DMS 273 (cell line): Measurements from ENCODE around the gene NBPF15.
A peak's percentile ranks its signal among the peaks of the same experiment; 100 is the strongest.
"Not testable (repeated sequence)": the region's sequence is repeated elsewhere in the genome, so short reads cannot be mapped to it uniquely, and the experiment has no call there.

Experiments used
- DNase-seq: peaks from one replicate; lab custom pipeline; 2025; ENCODE audit not compliant: unreplicated experiment; lab: John Stamatoyannopoulos, UW

NBPF15 gene

GRCh38 chr1:144461136-144461759 is at the start of gene NBPF15:
Gene NBPF15, minus strand, starts transcription at chr1:144461669. Its CDS starts 21,666 bp downstream, at chr1:144440003.
- peak; percentile 86 for DNase-seq

GRCh38 chr1:144496429-144496828 is 35.0 kb upstream of the NBPF15 start:
- not testable (repeated sequence) for DNase-seq

GRCh38 chr1:144494130-144494529 is 32.7 kb upstream of the NBPF15 start:
- not testable (repeated sequence) for DNase-seq

- DNase-seq = not testable (repeated sequence)
Measured at GRCh38 chr1:144490394-144490793, 28.9 kb upstream of the NBPF15 start.

- DNase-seq = not testable (repeated sequence)
Measured at GRCh38 chr1:144487002-144487401, 25.5 kb upstream of the NBPF15 start.

GRCh38 chr1:144485048-144485993 is 23.9 kb upstream of the NBPF15 start:
- not testable (repeated sequence) for DNase-seq

- DNase-seq = not testable (repeated sequence)
Measured at GRCh38 chr1:144473897-144474296, 12.4 kb upstream of the NBPF15 start.

- DNase-seq = not testable (repeated sequence)
Measured at GRCh38 chr1:144471434-144471833, 10.0 kb upstream of the NBPF15 start.

GRCh38 chr1:144461778-144462177 is 309 bp upstream of the NBPF15 start:
- not testable (repeated sequence) for DNase-seq

GRCh38 chr1:144460686-144461085 is 783 bp downstream of the NBPF15 start:
- not testable (repeated sequence) for DNase-seq

- DNase-seq = not testable (repeated sequence)
Measured at GRCh38 chr1:144442402-144442801, 19.1 kb downstream of the NBPF15 start.

- DNase-seq = not testable (repeated sequence)
Measured at GRCh38 chr1:144439737-144440136, 21.7 kb downstream of the NBPF15 start.

GRCh38 chr1:144418891-144419694 is 42.4 kb downstream of the NBPF15 start:
- peak; percentile 86 for DNase-seq

- DNase-seq = not testable (repeated sequence)
Measured at GRCh38 chr1:144413404-144414118, 47.9 kb downstream of the NBPF15 start.

GRCh38 chr1:144412491-144413403 is 48.7 kb downstream of the NBPF15 start:
- DNase-seq = peak; percentile 96

GRCh38 chr1:144412068-144412471 is 49.4 kb downstream of the NBPF15 start:
- peak; percentile 77 for DNase-seq

- DNase-seq = not testable (repeated sequence)
Measured at GRCh38 chr1:144402807-144403206, 58.7 kb downstream of the NBPF15 start.

GRCh38 chr1:144371651-144372050 is 89.8 kb downstream of the NBPF15 start:
- DNase-seq = not testable (repeated sequence)
